ENCODE data around the gene CHMP1B. TPM values are rescaled to one million over a fixed set of nuclear protein-coding genes. Genes with fewer than 3 reads are reported as not detected.

CHMP1B gene
- polyA plus RNA-seq, 1 donor from 2014 or later: 49.1 TPM

GRCh38 chr18:11871501-11871900, 20.3 kb downstream of the CHMP1B start:
- Mint-ChIP-seq H3K27ac (no peak overlapping the region), H3K27me3 (peaks cover 22% of the 10 kb centered on the region), H3K4me3 (no peak overlapping the region), H3K4me1 (peaks cover 0 to 8% (median 2%) of the 10 kb centered on the region in 3 donors), H3K36me3 (peaks cover 4% of the 10 kb centered on the region), H3K9me3 (no peaks in the 10 kb centered on the region)

GRCh38 chr18:11872479-11873136, 21.4 kb downstream of the CHMP1B start:
- peaks cover 18% of the 10 kb centered on the region for H3K27me3 Mint-ChIP-seq
- no peaks in the 10 kb centered on the region for H3K9me3 Mint-ChIP-seq
- H3K36me3 Mint-ChIP-seq: peaks cover 4% of the 10 kb centered on the region
- peaks cover 0 to 8% (median 2%) of the 10 kb centered on the region in 3 donors for H3K4me1 Mint-ChIP-seq
- no peak overlapping the region for H3K27ac Mint-ChIP-seq
- H3K4me3 Mint-ChIP-seq: peak overlapping the region in 1 of 4 donors; percentile 52

DNA sequence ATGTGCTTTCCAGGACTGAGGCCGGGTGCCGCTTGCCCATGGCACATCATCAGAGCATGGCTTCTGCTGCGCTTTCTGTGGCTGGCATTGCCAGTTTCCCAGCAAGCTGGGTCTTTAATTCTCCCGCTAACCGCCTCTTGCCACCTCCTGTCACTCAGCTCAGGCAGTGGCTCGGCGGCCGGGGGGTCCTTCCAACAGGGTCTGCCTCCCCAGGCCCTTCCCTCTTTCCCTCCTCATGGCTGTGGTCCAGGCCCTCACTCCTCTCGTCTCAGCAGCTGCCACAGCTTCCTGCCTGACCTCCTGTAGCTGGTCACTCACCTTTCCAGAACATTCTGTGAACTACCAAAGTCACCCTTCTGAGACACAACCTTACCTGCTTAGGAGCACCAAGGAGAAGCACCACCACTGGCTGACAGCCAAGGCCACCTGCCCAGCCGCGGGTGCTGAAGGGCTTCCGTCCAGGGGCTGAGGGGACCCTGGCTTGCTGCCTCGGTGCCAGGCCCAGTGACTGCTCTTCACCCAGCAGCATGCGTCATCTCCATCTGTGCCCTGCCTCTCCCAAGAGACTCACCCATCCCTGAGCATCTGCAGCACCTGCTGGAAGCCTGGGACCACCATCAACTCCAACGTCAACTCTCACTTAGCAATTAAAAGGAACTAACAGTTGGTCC, 22.6 kb downstream of the CHMP1B start:
- peaks cover 17% of the 10 kb centered on the region for H3K27me3 Mint-ChIP-seq
- no peak overlapping the region for H3K4me3 Mint-ChIP-seq
- no peaks in the 10 kb centered on the region for H3K9me3 Mint-ChIP-seq
- H3K4me1 Mint-ChIP-seq: peaks cover 0 to 5% (median 0%) of the 10 kb centered on the region in 3 donors
- H3K36me3 Mint-ChIP-seq: peaks cover 4% of the 10 kb centered on the region
- peak overlapping the region in 2 of 3 donors; percentile 23 to 62 for H3K27ac Mint-ChIP-seq

GRCh38 chr18:11874676-11875075, 23.5 kb downstream of the CHMP1B start:
- Mint-ChIP-seq H3K27ac (no peak overlapping the region), H3K36me3 (peaks cover 4% of the 10 kb centered on the region), H3K4me1 (peaks cover 0 to 5% (median 0%) of the 10 kb centered on the region in 3 donors), H3K9me3 (no peaks in the 10 kb centered on the region), H3K4me3 (no peak overlapping the region), H3K27me3 (peaks cover 11% of the 10 kb centered on the region)

- H3K27ac Mint-ChIP-seq: no peak overlapping the region
- no peak overlapping the region for H3K4me3 Mint-ChIP-seq
- no peaks in the 10 kb centered on the region for H3K9me3 Mint-ChIP-seq
- H3K36me3 Mint-ChIP-seq: peaks cover 4% of the 10 kb centered on the region
- H3K27me3 Mint-ChIP-seq: peaks cover 2% of the 10 kb centered on the region
- H3K4me1 Mint-ChIP-seq: peaks cover 10 to 14% (median 14%) of the 10 kb centered on the region in 3 donors
Measured at GRCh38 chr18:11877497-11878135, 26.4 kb downstream of the CHMP1B start.

- Mint-ChIP-seq H3K27me3 (no peaks in the 10 kb centered on the region), H3K36me3 (peaks cover 9% of the 10 kb centered on the region), H3K27ac (no peak overlapping the region), H3K4me3 (no peak overlapping the region), H3K4me1 (peaks cover 30 to 33% (median 33%) of the 10 kb centered on the region in 3 donors), H3K9me3 (no peaks in the 10 kb centered on the region)
Measured at GRCh38 chr18:11880586-11881304, 29.5 kb downstream of the CHMP1B start.

- peaks cover 30 to 33% (median 33%) of the 10 kb centered on the region in 3 donors for H3K4me1 Mint-ChIP-seq
Measured at GRCh38 chr18:11882636-11883035, 31.4 kb downstream of the CHMP1B start.

DNA sequence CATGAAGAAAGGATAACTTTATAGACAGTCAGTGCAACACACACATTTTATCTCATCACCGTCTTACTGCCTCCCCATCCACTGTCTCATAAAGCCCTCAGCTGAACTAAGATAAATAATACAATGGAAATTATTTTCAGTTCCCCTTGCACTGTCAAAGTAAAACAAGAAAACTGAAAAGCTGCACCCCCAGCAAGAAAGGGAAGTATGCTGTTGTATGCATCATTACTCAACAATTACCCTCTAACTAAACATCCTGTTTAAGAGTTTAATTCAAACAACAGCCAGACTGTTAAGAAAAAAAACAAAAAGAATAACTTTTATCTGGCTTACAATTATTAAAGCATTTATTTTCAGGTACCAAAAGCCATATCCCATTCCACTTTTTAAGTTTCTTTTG, 31.9 kb downstream of the CHMP1B start:
- H3K36me3 Mint-ChIP-seq: peaks cover 5% of the 10 kb centered on the region
- peaks cover 30 to 33% (median 33%) of the 10 kb centered on the region in 3 donors for H3K4me1 Mint-ChIP-seq
- peak overlapping the region in 2 of 4 donors; percentile 13 to 69 for H3K4me3 Mint-ChIP-seq
- no peaks in the 10 kb centered on the region for H3K27me3 Mint-ChIP-seq
- peak overlapping the region; percentile 37 to 87 (median 76) for H3K27ac Mint-ChIP-seq
- no peaks in the 10 kb centered on the region for H3K9me3 Mint-ChIP-seq

More at GRCh38 chr18:11882636-11883035, 31.4 kb downstream of the CHMP1B start:
- no peaks in the 10 kb centered on the region for H3K27me3 Mint-ChIP-seq
- peak overlapping the region; percentile 22 to 42 (median 37) for H3K27ac Mint-ChIP-seq
- H3K9me3 Mint-ChIP-seq: no peaks in the 10 kb centered on the region
- H3K4me3 Mint-ChIP-seq: peak overlapping the region in 2 of 4 donors; percentile 23 to 69
- peaks cover 5% of the 10 kb centered on the region for H3K36me3 Mint-ChIP-seq

DNA sequence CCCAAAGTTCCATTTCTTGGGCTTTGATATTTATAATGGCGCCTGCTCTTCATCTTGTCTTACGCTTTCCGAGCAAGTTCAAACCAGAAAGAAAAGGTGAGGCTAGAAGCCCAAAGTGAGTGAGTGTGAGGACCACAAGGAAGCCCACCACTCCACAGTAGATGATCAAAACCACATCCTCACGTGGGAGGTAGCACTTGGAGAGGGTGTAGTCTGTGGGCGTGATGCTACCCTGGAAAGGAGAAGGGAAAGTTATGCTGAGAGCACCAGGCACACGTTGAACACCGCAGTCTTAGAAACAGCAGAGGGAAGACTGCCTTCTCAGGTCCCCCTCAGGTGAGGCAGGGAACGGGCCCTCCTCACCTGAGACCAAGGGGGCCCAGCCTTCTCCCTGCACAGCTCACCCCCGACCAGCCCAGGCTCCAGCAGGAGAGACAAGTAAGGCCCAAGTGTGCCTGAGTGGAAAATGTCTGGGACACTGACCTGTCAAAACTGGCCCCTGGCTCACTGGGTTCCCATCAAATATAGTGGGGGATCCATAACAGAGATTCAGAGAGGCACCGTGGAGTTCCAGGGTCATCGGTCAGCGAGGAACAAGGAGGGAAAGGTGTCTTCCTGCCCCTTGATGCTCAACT, 33.3 kb downstream of the CHMP1B start:
- peak overlapping the region in 2 of 3 donors; percentile 67 to 87 for H3K27ac Mint-ChIP-seq
- no peaks in the 10 kb centered on the region for H3K27me3 Mint-ChIP-seq
- H3K4me3 Mint-ChIP-seq: no peak overlapping the region
- no peaks in the 10 kb centered on the region for H3K9me3 Mint-ChIP-seq
- peaks cover 5% of the 10 kb centered on the region for H3K36me3 Mint-ChIP-seq
- H3K4me1 Mint-ChIP-seq: peaks cover 30 to 33% (median 33%) of the 10 kb centered on the region in 3 donors

GRCh38 chr18:11885278-11885947, 34.2 kb downstream of the CHMP1B start:
- H3K9me3 Mint-ChIP-seq: no peaks in the 10 kb centered on the region
- H3K4me3 Mint-ChIP-seq: no peak overlapping the region
- peaks cover 30 to 33% (median 33%) of the 10 kb centered on the region in 3 donors for H3K4me1 Mint-ChIP-seq
- no peaks in the 10 kb centered on the region for H3K27me3 Mint-ChIP-seq
- H3K27ac Mint-ChIP-seq: peak overlapping the region in 1 of 3 donors; percentile 2
- peaks cover 5% of the 10 kb centered on the region for H3K36me3 Mint-ChIP-seq

DNA sequence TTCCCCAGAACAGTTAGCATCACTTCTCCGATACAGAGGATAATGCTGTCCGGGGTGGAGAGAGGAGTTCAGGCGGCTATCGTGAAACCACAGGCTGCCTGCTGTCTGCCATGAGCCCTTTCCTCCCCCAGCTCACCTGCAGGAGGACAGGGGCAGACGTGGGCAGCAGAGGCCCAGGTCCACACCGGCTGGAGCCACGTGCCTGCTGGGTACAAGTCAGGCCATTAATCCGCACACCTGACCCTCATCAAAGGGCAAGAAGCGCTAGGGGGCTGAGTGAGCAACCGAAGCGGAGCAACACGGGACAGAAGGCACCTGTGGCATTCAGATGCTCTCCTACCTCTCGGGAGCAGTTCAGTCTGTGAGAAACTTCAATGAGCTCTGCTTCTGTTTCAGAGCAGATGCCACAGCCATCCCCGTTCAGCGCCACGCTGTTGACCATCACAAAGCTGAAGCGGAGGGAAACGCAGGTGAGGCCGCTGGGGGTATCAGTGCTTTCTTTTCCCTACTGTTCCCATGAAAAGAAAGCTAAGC, 35.4 kb downstream of the CHMP1B start:
- H3K9me3 Mint-ChIP-seq: no peaks in the 10 kb centered on the region
- peaks cover 5% of the 10 kb centered on the region for H3K36me3 Mint-ChIP-seq
- no peaks in the 10 kb centered on the region for H3K27me3 Mint-ChIP-seq
- peaks cover 25 to 28% (median 27%) of the 10 kb centered on the region in 3 donors for H3K4me1 Mint-ChIP-seq
- no peak overlapping the region for H3K4me3 Mint-ChIP-seq
- no peak overlapping the region for H3K27ac Mint-ChIP-seq

DNA sequence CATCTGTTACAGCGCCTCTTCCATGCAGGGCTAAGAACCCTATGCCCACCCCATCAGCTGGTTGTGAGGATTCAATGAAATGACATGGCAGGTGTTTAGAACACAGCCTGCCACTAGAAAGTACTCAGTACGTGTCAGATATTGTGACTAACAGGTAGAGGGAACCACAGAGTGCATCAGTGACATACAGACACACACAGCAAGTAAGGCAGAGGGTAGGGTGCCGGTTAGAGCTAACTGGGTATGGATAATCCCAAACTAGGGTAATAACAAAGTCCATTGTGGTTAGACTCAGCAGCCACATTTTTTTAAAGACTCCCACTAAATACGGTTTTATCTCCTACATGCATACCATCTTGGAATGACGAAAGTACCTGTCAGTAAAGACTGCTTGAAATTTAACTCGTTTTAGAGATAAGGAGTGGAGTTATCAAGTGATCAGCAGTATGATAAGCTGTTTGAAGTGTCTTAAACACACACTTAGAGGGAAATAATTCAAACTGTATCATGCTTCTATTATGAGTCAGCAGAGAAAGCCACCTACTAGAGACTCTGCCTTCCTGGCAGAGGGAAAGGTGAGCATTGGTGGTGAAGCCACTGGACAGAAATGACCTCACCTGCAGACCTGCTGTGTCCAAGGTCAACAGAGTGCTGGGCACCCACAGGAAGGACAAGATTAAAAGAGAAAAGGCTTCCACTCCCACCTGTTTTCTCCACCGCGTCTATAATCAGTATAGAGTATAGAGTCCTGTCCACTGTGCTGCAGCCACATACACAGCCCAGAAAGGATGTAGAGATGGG, 36.3 kb downstream of the CHMP1B start:
- H3K4me3 Mint-ChIP-seq: peak overlapping the region in 1 of 4 donors; percentile 8
- no peaks in the 10 kb centered on the region for H3K9me3 Mint-ChIP-seq
- H3K36me3 Mint-ChIP-seq: peaks cover 5% of the 10 kb centered on the region
- no peak overlapping the region for H3K27ac Mint-ChIP-seq
- H3K27me3 Mint-ChIP-seq: no peaks in the 10 kb centered on the region
- peaks cover 20 to 21% (median 21%) of the 10 kb centered on the region in 3 donors for H3K4me1 Mint-ChIP-seq

DNA sequence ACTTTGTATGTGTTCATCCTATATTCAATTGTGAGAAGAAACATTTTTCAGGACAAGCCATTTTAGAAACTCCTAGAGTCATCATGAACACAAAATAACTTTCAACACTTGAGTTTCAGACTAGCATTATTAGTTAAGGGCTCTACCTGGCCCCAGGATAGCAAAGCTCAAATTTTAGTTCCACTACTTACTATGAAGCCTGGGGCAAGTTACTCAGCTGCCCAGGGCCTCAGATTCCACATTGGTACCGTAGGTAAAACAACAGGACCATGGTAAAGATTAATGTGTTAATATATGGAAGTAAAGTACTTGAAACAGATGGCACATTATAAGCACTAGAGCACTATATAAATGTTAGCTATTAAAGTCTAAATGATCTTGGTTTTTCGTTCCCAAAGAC, 37.5 kb downstream of the CHMP1B start:
- Mint-ChIP-seq H3K9me3 (no peaks in the 10 kb centered on the region), H3K27me3 (no peaks in the 10 kb centered on the region), H3K27ac (no peak overlapping the region), H3K36me3 (peaks cover 2% of the 10 kb centered on the region), H3K4me3 (no peak overlapping the region), H3K4me1 (peaks cover 12 to 19% (median 16%) of the 10 kb centered on the region in 3 donors)

Measured in IgD-negative memory B cell (primary cell).